Hepatocyte (in vitro differentiated cells): Measurements from ENCODE around the gene HERC2.

Experiments
- EZH2 ChIP-seq: fragments of 200-600 bp; sonication (generic); IDR thresholded peaks from 2 replicates; pipeline ENCODE4 v1.6.1; 2016; ENCODE audit warnings: antibody characterized with exemption, mild to moderate bottlenecking, borderline replicate concordance
- TF ChIP-seq, protein P1 (sequence below): fragments of 200-600 bp; sonication (generic); IDR thresholded peaks from 2 replicates; pipeline ENCODE4 v1.5.1; 2016; ENCODE audit warnings: antibody characterized with exemption, mild to moderate bottlenecking; ENCODE audit not compliant: poor library complexity

DNA sequence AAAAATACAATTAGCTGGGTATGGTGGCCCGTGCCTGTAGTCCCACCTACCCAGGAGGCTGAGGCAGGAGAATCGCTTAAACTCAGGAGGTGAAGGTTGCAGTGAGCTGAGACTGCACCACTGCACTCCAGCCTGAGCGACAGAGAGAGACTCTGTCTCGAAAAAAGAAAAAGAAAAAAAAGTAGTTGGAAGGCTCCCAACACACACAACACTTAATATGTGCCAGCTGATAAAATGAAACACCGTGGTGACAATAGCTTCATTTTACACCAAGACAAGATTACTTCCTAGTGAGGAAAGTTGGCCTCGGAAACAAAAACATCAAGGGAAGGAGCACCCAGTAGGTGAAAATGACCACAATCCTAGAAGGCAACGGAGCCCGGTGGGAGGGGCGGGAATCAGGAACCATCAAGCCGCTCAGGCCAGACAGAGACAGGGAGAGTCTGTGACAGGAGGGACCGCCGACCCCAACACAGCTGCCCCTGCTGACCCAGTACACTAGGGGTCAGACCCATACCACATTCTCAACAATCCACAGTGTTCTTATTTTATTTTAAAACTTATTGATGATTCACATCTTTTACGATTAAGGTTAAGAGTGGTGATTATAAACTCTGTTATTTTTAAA lies 168.4 kb downstream of the HERC2 start:
- TF ChIP-seq, protein P1, sequence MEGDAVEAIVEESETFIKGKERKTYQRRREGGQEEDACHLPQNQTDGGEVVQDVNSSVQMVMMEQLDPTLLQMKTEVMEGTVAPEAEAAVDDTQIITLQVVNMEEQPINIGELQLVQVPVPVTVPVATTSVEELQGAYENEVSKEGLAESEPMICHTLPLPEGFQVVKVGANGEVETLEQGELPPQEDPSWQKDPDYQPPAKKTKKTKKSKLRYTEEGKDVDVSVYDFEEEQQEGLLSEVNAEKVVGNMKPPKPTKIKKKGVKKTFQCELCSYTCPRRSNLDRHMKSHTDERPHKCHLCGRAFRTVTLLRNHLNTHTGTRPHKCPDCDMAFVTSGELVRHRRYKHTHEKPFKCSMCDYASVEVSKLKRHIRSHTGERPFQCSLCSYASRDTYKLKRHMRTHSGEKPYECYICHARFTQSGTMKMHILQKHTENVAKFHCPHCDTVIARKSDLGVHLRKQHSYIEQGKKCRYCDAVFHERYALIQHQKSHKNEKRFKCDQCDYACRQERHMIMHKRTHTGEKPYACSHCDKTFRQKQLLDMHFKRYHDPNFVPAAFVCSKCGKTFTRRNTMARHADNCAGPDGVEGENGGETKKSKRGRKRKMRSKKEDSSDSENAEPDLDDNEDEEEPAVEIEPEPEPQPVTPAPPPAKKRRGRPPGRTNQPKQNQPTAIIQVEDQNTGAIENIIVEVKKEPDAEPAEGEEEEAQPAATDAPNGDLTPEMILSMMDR: no peak
- TF ChIP-seq EZH2: no peak
